Ramos (cell line): Measurements from ENCODE around the gene NPAS3.

ENCODE experiments used
- in situ Hi-C: fragments of 300-500 bp; cut with MboI; formaldehyde crosslinking; loops from one replicate; pipeline ENCODE4 v1.14.3; 2022; ENCODE audit warnings: low sequenced_read_pairs; ENCODE audit not compliant: unreplicated experiment

Gene NPAS3

DNA sequence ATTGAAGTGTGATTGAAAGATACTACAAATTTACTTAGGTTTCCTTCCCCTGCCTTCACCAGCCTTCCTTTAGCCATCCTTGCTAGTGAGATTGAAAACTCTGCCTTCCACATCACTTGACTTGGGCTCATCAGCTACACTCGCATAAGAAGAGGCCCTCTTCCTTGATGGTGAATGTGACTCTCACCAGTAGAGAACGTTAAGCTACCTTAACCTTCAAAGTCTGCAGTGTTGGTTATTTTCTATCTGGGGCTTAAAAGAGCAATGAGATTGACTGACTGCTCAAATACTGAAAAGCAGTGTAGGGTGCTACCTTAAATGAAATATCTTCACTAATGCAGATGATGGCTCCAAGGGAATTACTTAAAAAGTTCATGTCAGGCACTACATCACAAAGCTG, 740.3 kb downstream of the NPAS3 start:
- in situ Hi-C loops: no loop called here

DNA sequence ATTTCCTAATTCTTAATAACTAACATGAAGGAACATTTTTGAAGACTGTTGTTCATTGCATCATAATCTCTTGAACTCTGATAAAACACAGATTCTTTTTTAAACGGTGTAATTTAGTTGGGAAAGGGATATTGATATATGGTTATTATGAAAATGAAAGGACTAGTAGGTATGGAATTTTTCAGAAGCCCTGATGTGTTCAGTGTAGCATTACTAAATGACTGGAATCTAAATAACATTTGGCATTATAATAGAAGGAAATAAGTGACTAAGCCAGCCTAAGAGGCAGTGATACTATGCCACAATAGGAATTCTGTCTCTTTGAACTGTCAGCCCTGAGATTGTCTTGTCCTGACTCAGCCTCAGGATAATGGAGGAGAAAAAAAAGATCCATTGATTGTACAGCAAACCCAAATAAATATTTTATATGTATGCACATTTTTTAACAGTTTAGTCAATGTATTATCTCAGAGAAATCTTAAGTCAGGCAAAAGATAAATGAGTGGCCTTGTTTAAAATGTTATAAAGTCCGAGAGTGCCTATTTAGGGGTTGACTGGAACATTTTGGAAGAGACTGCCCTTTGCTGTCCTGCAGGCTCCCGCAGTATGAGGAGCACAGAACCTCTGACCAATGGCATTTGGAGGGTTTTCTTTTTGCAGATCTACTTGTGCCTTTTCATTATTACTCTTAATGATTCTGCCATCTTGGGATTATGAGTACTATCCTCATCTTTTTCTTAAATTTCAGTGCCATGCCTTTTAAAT, 741.0 kb downstream of the NPAS3 start:
- in situ Hi-C loops: no loop called here

GRCh38 chr14:33680873-33681272, 742.2 kb downstream of the NPAS3 start:
- in situ Hi-C loops: no loop called here

GRCh38 chr14:33682760-33683159, 744.1 kb downstream of the NPAS3 start:
- in situ Hi-C loops: no loop called here

GRCh38 chr14:33685026-33685425, 746.3 kb downstream of the NPAS3 start:
- in situ Hi-C loops: no loop called here

DNA sequence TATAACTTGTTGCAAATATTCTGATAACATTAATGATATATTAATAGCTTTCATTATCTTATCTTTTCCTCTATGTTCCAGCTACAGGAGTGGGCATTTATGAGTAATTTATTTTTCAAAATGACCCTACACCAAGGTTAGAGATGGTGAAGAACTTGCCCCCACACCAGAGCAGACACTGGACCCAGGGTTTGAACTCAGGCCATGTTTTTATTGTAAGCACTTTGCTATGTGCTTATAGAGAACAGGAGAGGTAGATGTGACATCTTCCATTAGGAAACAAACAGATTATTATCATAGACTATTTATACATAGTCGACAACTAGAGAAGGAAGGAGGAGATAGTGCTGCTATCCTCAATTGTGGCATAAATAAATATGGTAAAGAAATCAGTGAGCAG, 747.0 kb downstream of the NPAS3 start:
- in situ Hi-C loops: no loop called here

DNA sequence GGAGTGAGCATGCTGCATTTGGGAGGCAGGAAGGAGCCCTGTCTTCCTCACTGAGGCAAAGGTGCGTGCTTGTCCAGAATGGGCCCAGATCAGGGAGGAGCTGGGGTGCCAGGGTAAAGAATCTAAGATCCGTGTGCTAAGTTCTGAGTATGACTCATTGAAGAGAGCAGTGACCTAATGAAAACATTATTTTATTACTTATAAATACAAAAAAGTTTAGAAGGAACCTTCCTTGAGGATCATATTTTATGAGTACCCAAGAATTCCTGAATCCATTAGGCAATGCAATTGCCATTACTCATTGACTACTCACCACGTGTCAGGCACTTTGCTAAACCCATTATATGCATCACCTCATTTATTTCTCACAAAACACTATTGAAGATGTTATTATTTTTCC, 747.5 kb downstream of the NPAS3 start:
- in situ Hi-C loops: no loop called here

DNA sequence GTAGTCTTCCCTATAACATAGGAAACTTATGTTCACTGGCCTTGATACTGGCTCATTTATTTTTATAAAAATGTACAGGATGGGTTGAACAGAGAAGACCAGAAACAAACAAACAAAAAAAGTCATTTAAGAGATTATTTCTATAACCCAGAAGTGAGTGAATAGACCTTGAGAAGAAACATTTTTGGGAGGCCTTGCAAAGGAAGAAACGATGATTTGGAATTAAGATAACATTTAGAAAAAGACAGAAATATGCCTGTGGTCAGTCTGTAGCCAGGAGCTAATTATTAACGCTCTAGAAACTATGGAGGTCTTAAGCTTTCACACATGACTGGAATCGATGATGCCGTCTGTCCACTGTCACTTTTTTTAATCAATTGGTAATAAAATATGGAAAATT, 748.2 kb downstream of the NPAS3 start:
- in situ Hi-C loops: no loop called here

GRCh38 chr14:33689680-33690079, 751.0 kb downstream of the NPAS3 start:
- in situ Hi-C loops: no loop called here

DNA sequence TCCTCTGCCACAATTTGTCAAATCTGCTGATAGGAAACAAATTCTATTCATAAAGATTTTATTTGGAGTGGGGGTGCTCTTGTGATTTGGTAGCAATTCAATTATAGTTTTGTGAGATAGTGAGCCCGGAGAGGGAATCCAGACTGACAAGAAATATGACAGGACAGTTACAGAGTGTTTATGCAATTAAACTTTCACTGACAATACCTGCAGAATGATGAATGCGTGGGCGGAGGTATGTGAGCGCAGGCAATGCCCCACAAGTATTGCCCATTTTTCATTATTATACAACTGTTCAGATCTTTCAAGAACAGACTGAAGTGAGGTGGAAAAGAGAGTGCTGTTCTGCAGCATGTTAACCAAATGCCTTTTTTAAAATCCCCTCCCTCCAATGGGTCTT, 753.2 kb downstream of the NPAS3 start:
- in situ Hi-C loops: no loop called here

DNA sequence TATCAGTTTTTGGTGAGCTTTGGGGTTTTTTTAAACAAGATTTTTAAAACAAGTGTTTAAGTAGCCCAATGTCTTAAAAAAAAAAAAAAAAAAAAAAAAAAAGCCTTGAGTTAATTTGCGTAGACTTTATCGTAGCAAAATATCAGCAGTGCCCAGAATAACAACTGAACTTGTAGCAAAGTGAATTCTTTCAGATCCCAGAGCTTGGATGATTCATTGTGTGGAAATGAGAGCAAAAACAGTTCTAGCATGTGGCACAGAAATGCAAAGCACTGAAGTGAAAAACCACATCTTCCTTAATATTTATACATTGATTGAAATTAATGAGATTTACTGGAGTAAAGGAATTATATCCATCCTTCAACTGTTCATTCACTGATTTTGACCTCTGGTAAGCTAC, 754.1 kb downstream of the NPAS3 start:
- in situ Hi-C loops: no loop called here

- in situ Hi-C loops: no loop called here
Observed at GRCh38 chr14:33693237-33693636, 754.6 kb downstream of the NPAS3 start.

GRCh38 chr14:33696165-33696564, 757.5 kb downstream of the NPAS3 start:
- in situ Hi-C loops: no loop called here

GRCh38 chr14:33699300-33699983, 760.8 kb downstream of the NPAS3 start:
- in situ Hi-C loops: no loop called here

DNA sequence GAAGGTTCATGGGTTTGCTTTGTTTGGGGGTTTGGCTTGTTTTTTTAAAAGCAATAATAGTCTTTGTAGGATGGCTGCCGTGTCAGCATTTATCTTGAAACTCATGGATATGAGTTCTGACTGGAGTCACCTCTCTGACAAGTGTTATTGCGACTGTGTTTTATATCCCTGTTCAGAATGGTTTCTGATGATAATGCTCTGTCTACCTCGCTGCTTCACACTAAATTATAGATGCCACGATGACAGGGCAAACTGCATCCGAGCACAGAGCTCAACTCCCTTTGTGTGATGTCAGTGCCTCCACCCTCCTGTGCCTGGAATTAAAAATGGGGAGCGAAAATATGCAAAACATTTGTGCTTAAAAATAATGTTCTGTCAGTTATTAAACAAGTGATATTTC, 761.4 kb downstream of the NPAS3 start:
- in situ Hi-C loops: no loop called here

- in situ Hi-C loops: no loop called here
Observed at GRCh38 chr14:33702293-33702692, 763.6 kb downstream of the NPAS3 start.

- in situ Hi-C loops: no loop called here
Observed at GRCh38 chr14:33704481-33704880, 765.8 kb downstream of the NPAS3 start.

DNA sequence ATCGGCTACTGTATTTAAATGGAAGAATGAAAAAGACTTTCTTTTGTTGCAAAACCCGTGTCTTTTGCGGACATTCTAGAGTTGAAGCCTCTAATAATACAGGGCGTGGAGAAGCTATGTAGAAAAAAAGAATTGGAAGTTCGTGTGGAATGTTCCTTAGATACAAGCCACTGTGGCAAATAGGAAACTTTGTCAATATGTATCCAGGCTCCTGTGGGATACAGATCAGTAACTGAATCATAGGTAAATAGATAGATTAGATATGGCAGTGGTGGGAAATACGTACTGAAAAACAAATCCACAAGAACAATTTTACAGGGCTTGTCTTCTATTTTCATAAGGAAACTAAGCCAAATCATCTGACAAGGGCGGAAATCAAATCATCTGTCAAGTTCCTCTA, 766.8 kb downstream of the NPAS3 start:
- in situ Hi-C loops: no loop called here

- in situ Hi-C loops: no loop called here
Observed at GRCh38 chr14:33707716-33708115, 769.0 kb downstream of the NPAS3 start.

DNA sequence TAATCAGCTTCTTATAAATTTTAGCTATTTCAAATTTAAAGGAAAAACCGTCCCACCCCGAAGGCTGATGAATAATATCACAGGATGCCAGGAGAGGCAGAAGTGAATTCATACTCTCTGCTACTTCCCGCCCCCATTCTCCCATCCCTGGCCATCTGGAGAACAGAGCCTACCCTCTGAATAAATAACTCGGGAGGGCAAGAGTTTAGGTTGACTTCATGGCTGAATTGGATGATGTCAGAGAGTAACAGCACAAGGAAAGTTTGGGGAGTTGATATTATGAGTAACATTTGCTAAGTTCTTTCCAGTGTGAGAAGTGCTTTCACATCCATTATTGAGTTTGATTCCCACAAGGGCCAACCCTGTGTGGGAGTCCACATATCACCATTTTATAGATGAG, 770.6 kb downstream of the NPAS3 start:
- in situ Hi-C loops: no loop called here

DNA sequence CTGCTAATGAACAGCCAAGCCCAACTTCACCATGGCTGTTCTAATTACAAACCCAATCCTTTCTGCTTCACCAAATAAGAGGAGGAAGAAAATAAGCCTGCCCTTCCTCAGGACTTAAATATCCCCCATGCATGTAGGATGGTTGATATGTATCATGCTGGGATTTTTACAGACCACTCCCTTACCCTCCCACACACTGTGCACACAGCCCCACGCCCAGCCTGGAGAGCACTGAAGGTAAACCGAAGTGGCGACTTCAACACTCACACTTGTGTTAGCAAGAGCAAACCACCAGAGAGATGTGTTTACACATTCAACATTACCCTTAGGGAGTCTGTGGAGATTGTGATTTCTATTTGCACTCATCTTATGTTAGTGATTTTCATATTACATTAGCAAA, 771.0 kb downstream of the NPAS3 start:
- in situ Hi-C loops: no loop called here

DNA sequence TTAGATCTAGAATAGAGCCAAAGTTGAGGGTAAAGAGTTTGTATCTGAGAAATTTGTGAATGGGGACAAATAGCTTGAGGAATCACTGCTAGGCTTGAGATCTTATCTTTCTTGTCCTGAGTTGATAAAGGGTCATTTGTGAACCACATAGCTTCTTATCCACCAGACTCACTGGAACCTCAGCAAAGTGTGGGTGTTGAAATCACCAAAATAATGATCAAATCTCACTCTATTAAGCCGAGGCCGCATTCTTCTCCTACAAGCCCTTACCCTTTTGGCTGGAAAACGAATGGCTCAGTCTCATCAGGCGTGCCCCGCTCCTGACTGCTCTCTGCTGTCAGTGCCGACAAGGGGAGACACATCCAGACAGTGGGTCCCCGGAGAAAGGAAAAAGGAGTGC, 771.6 kb downstream of the NPAS3 start:
- in situ Hi-C loops: no loop called here
